Measurements from ENCODE around the gene PLCB2.

Gene PLCB2

DNA sequence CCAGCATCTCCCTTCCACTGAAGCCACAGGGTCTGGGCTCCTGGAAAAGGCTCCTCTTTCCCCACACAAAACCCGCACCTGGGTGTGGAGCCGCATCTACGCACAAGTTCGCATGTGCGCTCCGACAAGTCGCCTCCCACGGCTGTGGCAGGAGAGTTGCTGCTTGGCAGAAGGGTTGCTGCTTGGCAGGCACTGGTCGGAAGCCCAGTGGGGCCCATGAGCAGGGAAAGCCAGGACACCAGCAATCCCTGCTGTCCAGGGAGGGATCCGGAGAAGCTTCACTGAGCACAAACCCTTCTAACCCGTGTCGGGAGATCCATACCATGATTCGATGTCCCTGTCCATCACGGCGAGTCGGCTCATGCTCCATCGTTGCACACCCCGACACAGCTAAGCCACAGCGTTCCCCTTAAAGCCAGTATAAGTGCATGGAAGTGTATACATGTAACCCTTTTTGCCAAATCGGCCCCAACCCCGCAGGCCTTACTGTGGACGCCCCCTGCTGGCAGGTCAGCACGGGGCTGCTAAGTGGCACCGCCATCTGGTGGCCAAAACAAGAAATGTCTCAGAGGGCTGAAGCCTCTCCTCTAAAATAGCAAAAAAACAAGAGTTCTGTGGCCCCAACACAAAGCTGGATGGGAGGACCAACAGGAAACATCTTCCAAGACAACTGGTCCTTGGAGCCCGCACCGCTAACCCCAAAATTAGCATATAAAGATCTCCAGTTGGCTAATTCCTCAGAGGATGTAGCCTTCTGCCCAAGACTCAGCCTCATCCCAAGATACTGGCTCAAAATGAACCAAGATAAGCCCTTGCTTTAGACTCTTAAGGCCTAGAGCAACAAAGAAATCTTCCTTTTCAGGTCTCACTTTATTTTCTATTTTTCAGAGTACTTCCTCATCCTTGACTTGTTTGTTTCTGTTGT lies 33.1 kb downstream of the PLCB2 start:
- DNase-seq (ENCODE audit: low read depth in 1 of 2, low spot score in 1 of 2), result peak; percentile 81 to 84

DNA sequence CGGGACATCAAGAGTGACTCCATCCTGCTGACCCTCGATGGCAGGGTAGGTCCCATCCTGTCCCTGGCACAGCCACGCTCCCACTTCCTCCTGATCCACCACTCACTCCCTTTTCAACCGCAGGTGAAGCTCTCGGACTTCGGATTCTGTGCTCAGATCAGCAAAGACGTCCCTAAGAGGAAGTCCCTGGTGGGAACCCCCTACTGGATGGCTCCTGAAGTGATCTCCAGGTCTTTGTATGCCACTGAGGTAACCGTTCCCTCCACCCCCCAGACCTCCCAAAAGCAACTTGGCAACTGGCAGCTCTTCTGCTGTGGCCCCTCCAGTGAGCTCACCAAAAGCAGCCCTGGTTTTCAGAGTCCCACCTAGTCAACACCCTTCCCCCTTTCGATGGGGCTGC lies 34.3 kb downstream of the PLCB2 start:
- DNase-seq (ENCODE audit: low read depth in 1 of 2, low spot score in 1 of 2), result no peak

DNA sequence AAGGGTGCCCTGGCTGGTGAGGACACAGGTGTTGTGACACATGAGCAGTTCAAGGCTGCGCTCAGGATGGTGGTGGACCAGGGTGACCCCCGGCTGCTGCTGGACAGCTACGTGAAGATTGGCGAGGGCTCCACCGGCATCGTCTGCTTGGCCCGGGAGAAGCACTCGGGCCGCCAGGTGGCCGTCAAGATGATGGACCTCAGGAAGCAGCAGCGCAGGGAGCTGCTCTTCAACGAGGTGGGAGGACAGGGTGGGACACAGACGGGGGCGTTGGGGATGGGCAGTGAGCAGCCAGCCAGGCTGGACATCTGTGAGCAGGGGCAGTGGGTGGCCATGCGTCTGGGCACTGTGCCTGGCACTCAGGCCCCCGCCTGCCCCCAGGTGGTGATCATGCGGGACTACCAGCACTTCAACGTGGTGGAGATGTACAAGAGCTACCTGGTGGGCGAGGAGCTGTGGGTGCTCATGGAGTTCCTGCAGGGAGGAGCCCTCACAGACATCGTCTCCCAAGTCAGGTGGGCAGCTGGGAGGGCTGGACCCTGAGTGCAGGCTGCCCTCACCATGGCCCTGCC lies 35.2 kb downstream of the PLCB2 start:
- no peak for DNase-seq (ENCODE audit: low read depth in 1 of 2, low spot score in 1 of 2)

DNA sequence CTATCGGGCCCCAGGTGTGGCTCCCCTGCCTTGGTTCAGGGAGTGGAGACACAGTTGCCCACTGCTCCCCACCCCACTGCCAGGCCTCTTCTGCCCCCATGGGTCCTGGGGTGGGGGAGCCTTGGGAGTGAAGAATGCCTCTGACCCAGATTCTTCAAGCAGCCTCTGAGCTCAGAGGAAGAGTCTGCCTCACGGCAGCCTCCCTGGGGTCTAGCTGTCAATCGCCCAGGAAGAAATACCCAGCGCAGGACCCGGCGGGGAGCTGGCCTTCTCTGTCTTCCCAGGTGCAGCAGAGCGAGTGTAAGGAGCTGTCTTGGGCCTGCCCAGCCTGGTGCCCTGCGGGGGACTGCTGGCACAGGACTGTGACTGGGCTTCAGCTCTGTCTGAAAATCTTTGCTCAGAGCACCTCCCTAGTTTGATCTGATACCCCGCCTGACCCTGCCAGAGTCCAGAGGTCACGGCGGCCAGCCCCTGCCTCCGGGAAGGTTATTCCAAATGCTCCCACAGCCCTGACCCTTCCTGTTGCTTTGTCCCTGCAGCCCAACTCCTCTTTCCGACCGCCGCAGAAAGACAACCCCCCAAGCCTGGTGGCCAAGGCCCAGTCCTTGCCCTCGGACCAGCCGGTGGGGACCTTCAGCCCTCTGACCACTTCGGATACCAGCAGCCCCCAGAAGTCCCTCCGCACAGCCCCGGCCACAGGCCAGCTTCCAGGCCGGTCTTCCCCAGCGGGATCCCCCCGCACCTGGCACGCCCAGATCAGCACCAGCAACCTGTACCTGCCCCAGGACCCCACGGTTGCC lies 35.9 kb downstream of the PLCB2 start:
- DNase-seq (ENCODE audit: low read depth in 1 of 2, low spot score in 1 of 2), result no peak

DNA sequence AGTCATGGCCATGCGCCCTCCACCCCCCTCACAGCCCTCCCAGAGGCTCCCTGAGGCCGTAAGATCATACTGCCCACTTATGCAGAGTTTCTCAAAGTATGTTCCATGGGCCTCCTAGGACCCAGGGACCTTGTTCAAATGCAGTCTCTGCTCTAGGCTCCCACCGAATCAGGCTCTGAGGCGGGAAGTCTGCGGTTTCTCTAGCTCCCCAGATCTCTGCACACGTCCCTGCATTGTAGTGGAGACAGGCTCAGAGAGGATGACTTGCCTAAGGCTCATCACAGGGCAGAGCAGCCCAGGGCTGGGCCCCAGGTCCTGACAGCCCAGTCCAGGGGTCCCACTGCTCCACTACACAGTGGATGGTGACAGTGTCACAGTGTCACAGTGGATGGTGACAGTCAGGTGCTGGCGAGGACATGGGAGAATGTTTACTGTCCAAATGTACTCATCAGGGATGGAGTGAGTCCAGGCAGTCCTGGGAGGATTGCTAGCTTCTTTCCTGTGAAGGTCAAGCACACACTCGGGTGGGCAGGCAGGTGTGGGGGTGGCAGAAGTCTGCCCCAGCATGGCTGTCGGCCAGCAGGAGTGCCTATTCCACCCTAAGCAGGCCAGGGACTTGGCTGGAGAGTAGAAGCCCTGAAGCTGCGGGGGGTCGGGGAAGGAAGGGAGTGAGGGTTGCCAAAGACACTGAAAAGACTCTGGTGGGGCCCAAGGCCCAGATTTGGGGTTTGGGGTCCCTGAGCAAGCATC lies 37.3 kb downstream of the PLCB2 start:
- DNase-seq (ENCODE audit: low read depth in 1 of 2, low spot score in 1 of 2), result no peak

DNA sequence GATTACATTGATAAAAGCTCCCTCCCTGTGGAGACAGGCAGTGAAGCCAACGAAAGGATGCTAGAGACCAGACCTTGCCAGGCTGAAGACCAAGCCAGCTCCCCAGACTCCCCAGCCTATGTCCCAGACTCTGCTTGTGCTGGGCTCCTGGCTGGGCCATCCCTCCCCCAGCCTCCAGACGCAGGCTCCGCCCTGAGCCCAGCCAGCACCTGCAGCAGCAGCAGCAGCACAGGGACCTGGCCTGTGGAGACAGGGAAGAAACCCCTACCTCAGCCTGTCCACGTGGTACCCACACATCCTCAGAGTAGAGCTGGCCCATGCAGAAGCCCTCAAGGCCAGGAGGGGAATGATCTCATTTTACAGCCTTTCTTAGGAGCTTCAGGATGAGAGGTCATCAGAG lies 38.1 kb downstream of the PLCB2 start:
- no peak for DNase-seq (ENCODE audit: low read depth in 1 of 2, low spot score in 1 of 2)

DNA sequence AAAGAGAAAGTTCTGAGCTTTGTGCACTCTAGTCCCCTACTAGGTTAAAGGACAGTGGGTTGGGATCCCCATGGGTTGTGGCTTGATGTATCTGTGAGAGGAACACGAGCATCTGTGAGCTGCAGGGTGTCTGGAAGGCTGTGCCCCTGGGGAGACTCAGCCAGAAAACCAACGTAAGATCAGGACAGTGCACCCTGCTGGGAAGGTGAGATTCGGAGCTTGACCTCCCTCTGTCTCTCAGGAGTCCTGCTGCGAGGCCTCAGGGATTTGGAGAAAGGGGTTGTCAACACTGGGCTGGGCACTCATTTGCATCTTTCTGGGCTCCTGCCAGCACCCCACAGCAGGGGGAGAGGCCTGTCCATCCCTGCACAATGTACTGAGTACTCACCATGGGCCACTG lies 40.1 kb downstream of the PLCB2 start:
- no peak for DNase-seq (ENCODE audit: low read depth in 1 of 2, low spot score in 1 of 2)

DNA sequence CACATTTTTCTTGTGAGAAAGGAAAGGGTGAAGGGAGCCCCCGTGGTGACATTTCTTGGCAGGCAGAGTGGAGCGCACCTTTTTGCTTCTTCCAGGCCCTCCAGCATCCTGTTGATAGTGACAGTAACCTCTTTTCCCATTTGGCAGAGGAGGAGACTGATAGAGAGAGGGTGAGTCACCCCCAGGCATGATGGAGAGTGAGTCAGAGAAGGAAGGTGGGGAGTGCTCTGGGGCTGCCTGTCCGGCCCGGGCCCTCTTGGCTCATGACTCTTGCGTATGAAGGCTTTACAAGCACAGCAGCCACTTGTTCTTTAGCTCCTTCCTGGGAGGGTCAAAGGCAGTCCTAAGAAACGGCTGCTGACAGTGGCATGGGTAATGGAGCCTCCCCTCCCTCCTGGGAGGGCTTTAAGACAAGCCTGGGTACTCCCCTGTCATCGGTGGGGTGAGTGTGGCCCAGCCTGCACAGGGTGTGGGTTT lies 40.9 kb downstream of the PLCB2 start:
- no peak for DNase-seq (ENCODE audit: low read depth in 1 of 2, low spot score in 1 of 2)

DNA sequence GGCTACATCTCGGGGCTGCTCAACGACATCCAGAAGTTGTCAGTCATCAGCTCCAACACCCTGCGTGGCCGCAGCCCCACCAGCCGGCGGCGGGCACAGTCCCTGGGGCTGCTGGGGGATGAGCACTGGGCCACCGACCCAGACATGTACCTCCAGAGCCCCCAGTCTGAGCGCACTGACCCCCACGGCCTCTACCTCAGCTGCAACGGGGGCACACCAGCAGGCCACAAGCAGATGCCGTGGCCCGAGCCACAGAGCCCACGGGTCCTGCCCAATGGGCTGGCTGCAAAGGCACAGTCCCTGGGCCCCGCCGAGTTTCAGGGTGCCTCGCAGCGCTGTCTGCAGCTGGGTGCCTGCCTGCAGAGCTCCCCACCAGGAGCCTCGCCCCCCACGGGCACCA lies 41.9 kb downstream of the PLCB2 start:
- DNase-seq (ENCODE audit: low read depth in 1 of 2, low spot score in 1 of 2), result no peak

DNA sequence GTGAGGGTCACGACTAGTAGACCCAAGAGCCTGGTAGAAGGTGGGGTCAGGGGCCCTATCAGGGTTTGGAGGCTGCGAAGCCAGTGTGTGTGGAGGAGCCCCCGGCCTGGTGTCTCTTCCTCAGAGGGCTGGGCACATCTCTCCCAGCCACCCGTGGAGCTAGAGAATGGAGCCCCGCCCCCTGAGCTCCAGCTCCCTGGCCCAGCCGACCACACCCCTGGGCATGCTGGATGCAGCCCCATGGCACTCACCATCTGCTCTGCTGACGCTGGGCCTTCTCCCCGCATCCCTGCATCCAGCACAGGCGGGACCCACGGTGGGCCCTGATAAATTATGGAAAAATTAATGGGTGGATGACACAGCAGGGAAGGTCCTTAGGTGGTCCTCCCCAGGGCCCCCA lies 42.4 kb downstream of the PLCB2 start:
- DNase-seq (ENCODE audit: low read depth in 1 of 2, low spot score in 1 of 2), result no peak

DNA sequence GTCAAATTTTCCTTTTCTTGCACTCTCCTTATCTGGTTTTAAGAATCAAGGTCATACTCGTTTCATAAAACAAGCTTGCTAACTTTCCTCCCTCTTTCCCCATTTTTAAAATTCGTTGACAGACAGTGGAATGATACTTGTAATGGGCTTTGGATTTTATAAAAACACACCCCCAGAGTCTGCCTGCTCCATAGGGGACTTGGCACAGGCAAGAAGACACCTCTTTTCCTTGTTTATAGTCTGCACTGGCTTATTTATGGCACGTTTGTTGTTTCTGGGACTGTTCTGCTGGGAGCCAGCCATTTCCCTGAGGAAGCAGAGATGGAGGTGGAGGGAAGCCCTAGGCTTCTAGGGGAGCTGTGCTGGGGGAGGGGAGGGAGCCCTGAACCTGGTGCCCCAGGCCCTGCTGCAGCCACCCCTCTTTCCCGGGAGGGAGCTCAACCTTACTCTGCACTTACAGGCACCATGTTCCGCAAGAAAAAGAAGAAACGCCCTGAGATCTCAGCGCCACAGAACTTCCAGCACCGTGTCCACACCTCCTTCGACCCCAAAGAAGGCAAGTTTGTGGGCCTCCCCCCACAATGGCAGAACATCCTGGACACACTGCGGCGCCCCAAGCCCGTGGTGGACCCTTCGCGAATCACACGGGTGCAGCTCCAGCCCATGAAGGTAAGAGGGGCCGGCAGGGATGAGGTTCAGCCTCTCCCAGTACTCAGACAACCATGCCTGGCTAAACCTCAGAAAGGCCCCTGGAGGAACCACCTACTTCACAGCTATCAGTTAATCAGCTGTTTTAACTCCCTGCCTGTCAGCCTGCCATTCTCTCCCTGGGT lies 43.2 kb downstream of the PLCB2 start:
- DNase-seq (ENCODE audit: low read depth in 1 of 2, low spot score in 1 of 2), result no peak

DNA sequence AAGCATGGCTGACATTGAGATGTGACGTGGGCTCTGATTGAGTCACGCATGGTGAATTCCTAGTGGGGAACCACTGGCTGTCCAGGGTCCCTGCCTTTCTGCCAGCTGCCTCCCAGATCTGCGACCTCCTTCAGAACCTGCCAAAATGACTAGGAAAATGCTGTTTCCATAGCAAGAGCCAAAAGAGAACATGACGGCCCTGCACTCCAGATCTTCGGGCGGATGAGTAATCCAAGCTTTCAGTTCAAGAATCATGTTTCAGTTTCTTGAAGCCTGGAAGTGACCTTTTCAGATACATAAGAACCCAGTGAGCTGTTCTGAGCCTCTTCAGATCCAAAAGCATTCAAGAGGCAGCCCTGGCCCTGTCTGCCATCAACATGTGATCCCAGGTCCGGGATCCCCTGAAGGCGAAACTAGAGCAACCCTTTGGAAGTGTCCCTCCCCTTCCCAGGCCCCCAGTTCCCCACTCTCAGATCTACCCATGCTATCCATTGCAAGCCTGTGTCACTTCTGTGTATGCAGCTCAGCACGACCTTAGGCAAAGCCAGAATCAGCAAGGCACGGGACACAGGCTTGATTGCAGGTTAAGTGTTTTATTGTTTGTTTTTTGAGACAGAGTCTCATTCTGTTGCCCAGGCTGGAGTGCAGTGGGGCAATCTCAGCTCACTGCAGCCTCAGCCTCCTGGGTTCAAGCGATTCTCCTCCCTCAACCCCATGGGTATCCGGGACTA lies 44.5 kb downstream of the PLCB2 start:
- DNase-seq (ENCODE audit: low read depth in 1 of 2, low spot score in 1 of 2), result no peak

DNA sequence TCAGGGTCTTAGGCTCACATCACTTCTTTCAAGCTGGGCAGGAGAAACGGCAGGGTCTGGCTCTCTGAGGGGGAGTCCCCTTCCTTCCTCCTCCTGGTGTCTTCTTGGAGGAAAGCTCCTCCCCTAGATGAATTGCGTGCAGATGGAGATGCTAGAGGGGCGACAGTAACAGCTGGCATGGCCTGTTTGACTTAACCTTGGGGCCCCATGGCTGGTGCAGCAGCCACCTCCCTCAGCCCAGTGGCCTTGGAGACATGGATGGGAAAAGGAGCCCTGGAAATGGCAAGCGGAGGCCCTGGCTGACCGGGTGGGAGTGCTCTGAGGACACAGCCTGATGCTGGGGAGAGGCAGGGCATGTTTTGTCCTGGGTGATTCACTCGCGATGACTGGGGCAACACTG lies 48.7 kb downstream of the PLCB2 start:
- DNase-seq (ENCODE audit: low read depth in 1 of 2, low spot score in 1 of 2), result no peak

DNA sequence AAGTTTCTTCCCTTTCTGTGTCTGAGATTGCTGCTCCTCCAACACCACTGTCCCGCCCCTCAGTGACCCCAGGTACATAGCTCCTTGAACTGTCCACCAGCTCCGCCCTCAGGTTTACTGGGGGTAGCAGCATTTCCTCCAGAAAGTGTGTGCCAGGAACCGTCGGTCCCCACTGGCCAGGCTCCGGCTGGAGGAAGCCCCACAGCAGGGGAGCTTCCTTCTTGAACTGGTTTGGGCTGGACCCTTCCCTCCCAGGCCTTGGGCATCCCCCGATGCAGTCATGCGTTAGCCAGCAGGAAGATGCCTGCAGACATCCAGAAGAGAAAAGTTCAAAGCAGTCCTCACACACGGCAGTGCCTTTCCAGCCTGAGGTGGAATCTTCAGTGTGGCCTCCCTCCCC lies 49.2 kb downstream of the PLCB2 start:
- DNase-seq (ENCODE audit: low read depth in 1 of 2, low spot score in 1 of 2), result no peak

DNA sequence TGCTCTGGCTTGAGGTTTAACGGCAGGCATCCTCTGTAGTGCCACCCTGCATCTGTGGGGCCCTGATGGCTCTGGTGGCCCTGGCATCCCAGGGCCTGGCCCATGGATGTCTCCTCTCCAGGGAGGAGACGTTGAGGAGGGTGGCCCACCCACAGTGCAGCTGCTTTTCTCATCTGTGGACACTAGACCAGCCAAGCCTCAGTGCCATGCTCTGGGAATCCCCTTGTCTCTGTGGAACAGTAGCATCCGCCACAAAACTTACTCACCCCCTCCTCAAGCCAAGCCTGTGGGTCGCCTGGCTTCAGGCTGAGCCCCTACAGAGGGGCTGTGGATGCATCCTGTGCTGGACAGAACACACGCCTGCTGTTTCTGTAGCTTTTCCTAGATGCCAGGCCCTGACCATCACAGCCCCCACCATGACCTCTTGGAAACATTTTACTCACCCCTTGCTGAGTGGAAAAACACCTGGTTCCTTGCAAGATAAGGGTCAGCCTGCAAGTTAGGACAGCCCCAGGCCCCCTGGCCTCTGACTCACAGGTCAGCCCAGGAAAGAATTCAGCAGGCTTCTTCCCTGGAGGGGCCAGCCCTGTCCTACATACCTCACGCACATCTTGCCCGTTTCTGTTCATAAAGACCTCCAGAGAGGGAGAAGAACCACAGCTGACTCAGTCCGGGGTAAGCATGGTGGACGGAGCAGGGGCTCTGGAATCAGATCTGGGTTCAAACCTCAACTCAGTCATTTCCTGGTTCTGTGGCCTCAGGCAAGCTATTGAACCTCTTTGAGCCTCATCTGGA lies 49.9 kb downstream of the PLCB2 start:
- no peak for DNase-seq (ENCODE audit: low read depth in 1 of 2, low spot score in 1 of 2)

DNA sequence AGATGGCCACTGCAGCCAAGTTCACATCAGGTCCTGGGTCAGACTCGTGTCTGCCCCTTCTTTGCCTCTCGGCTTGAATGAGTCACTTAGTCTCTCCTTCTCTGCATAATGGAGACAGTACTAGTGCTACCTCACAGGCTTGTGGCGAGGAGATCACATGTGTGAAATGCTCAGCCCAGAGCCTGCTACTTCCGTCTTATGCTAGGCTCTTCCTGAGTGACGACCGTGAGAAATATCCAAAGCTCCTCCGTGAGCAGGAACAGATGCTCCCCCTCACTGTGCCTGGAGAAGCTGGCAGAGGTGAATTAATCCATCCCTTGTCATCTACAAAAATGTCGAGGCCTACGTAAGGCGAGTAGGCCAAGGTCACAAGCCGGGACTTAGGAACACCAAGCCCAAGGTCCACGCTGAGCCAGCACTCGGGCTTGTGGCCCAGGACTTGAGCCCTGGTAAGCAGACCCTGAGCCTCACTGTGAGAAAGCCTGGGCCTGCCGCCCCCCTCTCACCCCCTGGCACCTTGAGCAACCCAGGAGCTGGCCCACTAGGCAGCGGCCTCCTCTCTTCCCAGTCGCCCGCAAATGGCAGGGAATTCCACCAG lies 51.0 kb downstream of the PLCB2 start:
- DNase-seq (ENCODE audit: low read depth in 1 of 2, low spot score in 1 of 2), result no peak

DNA sequence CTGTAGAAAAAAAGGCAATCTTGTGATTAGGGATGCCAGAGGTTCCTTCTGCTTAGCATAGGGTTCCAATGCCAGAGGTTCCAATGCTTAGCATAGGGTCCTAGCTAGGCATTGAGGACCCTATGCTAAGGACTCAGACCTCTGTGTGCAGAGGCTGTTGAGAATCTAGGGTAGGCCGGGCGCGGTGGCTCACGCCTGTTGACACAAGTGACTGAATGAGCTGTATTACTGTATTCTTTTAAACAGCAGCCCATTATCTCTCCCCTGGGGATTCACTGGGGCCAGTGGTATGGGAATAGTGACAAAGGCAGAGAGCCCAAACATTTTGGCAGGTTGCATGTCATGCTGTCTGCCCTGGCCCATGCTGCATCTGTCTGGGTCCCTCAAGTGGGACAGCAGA lies 52.7 kb downstream of the PLCB2 start:
- DNase-seq (ENCODE audit: low read depth in 1 of 2, low spot score in 1 of 2), result no peak

DNA sequence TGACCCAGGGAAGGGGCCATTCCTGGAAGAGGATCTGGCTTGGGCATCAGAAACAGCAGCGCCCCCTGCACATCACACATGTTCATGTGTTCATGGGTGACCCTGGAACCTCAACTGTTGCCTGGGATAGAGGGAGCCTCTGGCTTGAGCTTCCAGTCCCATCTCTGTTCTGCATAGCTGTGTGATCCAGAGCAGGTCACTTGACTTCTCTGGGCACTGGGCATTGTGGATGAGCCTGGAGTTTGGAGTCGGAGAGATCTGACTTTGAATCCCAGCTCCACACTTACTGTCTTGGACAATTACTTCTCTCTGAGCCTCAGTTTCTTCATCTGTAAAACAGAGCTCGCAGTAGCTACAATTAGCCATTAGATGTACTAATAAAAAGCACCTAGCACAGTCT lies 53.3 kb downstream of the PLCB2 start:
- DNase-seq (ENCODE audit: low read depth in 1 of 2, low spot score in 1 of 2), result no peak
